GM12891 (cell line): Measurements from ENCODE around the gene DYSF.

Source experiments
- POLR2A ChIP-seq: IDR thresholded peaks from 2 replicates; pipeline ENCODE4 v1.6.1; 2011; ENCODE audit warnings: low read depth, low read length, control low read depth
- POLR2AphosphoS5 ChIP-seq: IDR thresholded peaks from 2 replicates; pipeline ENCODE4 v1.6.1; 2011; ENCODE audit warnings: low read depth, low read length, control low read depth

- TF ChIP-seq POLR2A (no peak), POLR2AphosphoS5 (no peak)
These were observed 107.3 kb downstream of the DYSF start for GRCh38 chr2:71560638-71561011.
